IPS-NIHi7 (cell line): ENCODE measurements around the gene KHDC3L.

Experiments
- DNase-seq: peaks from one replicate; pipeline ENCODE4 v3.0.0; 2012; ENCODE audit warnings: mixed read lengths; ENCODE audit errors: extremely low spot score

Gene KHDC3L

GRCh38 chr6:73362358-73362757 lies at the start of gene KHDC3L:
KHDC3L (plus strand) TSS chr6:73362658; CDS start chr6:73362730, 72 bp downstream.
- no peak for DNase-seq

GRCh38 chr6:73314577-73315492 lies 47.6 kb upstream of the KHDC3L start:
- peak; percentile 39 for DNase-seq

- no peak for DNase-seq
Measured at GRCh38 chr6:73323323-73323722, 39.1 kb upstream of the KHDC3L start.

GRCh38 chr6:73325656-73326055 lies 36.8 kb upstream of the KHDC3L start:
- no peak for DNase-seq

- no peak for DNase-seq
Measured at GRCh38 chr6:73328790-73329189, 33.7 kb upstream of the KHDC3L start.

GRCh38 chr6:73329201-73329600 lies 33.3 kb upstream of the KHDC3L start:
- DNase-seq: no peak

GRCh38 chr6:73339340-73339739 lies 23.1 kb upstream of the KHDC3L start:
- peak; percentile 61 for DNase-seq

- no peak for DNase-seq
Measured at GRCh38 chr6:73340048-73340447, 22.4 kb upstream of the KHDC3L start.

GRCh38 chr6:73341335-73341734 lies 21.1 kb upstream of the KHDC3L start:
- no peak for DNase-seq

GRCh38 chr6:73342174-73342573 lies 20.3 kb upstream of the KHDC3L start:
- no peak for DNase-seq

GRCh38 chr6:73343164-73343563 lies 19.3 kb upstream of the KHDC3L start:
- DNase-seq: no peak

GRCh38 chr6:73348550-73349204 lies 13.8 kb upstream of the KHDC3L start:
- no peak for DNase-seq

GRCh38 chr6:73349311-73349710 lies 13.1 kb upstream of the KHDC3L start:
- peak; percentile 69 for DNase-seq

- DNase-seq: no peak
Measured at GRCh38 chr6:73353636-73354593, 8.5 kb upstream of the KHDC3L start, which contains the start of gene DPPA5. DPPA5 (minus strand) TSS chr6:73354276; CDS start chr6:73354225, 51 bp downstream.

GRCh38 chr6:73362869-73363536 lies 545 bp downstream of the KHDC3L start:
- no peak for DNase-seq

GRCh38 chr6:73363537-73363875 lies 1.0 kb downstream of the KHDC3L start:
- no peak for DNase-seq

- DNase-seq: no peak
Measured at GRCh38 chr6:73364121-73364520, 1.7 kb downstream of the KHDC3L start.

- no peak for DNase-seq
Measured at GRCh38 chr6:73364549-73364948, 2.1 kb downstream of the KHDC3L start.

- no peak for DNase-seq
Measured at GRCh38 chr6:73367761-73368355, 5.4 kb downstream of the KHDC3L start.

- no peak for DNase-seq
Measured at GRCh38 chr6:73368675-73369074, 6.2 kb downstream of the KHDC3L start.

GRCh38 chr6:73369157-73369556 lies 6.7 kb downstream of the KHDC3L start:
- DNase-seq: no peak
